ENCODE measurements around the gene MICOS13. TPM values are rescaled to one million over a fixed set of nuclear protein-coding genes. Genes with fewer than 3 reads are reported as not detected.
A peak's percentile ranks its signal among the peaks of the same experiment; 100 is the strongest.

Gene MICOS13
- total RNA-seq, 4 donors from 2014 or later: 30.3 to 73.5 (median 52.6) TPM

- in situ Hi-C loops (cut with MboI; ENCODE audit: low pct_ligation_motif_present in 1 of 4, low pct_unique_long_range_greater_than_20kb in 1 of 4, low sequenced_read_pairs in 3 of 4): no loop called here
- TF ChIP-seq POLR2AphosphoS5 (IDR thresholded peaks at IDR 0.05): no peak
- TF ChIP-seq POLR2A (IDR thresholded peaks at IDR 0.05): no peak
- TF ChIP-seq CTCF (IDR thresholded peaks at IDR 0.05): no peak
- no peak for TF ChIP-seq EP300 (IDR thresholded peaks at IDR 0.05; ENCODE audit: low read depth)
- H3K27ac ChIP-seq: peak overlapping the region; percentile 83 to 93 (median 88)
- H3K9me3 ChIP-seq: no peaks in the 10 kb centered on the region
- H3K4me3 ChIP-seq: peak overlapping the region in 3 of 4 donors; percentile 42 to 70 (median 48)
- 0 to 55% methylated on average over 1 to 15 of the region's 16 CpGs for WGBS, 2 donors (ENCODE audit: low coverage in 1 of 2)
- intact Hi-C loops (cut with DNase I; ENCODE audit: low total_unique reads): no loop called here
- no peaks in the 10 kb centered on the region for H3K36me3 ChIP-seq
- no peaks in the 10 kb centered on the region for H3K27me3 ChIP-seq
- peaks cover 0 to 26% (median 15%) of the 10 kb centered on the region in 4 donors for H3K4me1 ChIP-seq
- no peak for DNase-seq
Measured at GRCh38 chr19:5686326-5686646, 6.0 kb upstream of the MICOS13 start.

- 91% methylated on average over 18 of the region's 22 CpGs; no CpG with 5 or more reads in 1 of the 2 donors for WGBS, 2 donors (ENCODE audit: low coverage in 1 of 2)
- in situ Hi-C loops (cut with MboI; ENCODE audit: low pct_ligation_motif_present in 1 of 4, low pct_unique_long_range_greater_than_20kb in 1 of 4, low sequenced_read_pairs in 3 of 4): no loop called here
- intact Hi-C loops (cut with DNase I; ENCODE audit: low total_unique reads): no loop called here
- H3K4me1 ChIP-seq: peaks cover 4 to 24% (median 17%) of the 10 kb centered on the region in 4 donors
- DNase-seq: no peak
- no peak overlapping the region for H3K27ac ChIP-seq
- H3K27me3 ChIP-seq: no peaks in the 10 kb centered on the region
- H3K4me3 ChIP-seq: no peak overlapping the region
- H3K9me3 ChIP-seq: no peaks in the 10 kb centered on the region
- H3K36me3 ChIP-seq: no peaks in the 10 kb centered on the region
- TF ChIP-seq CTCF (IDR thresholded peaks at IDR 0.05): no peak
- TF ChIP-seq POLR2AphosphoS5 (IDR thresholded peaks at IDR 0.05): no peak
- TF ChIP-seq EP300 (IDR thresholded peaks at IDR 0.05; ENCODE audit: low read depth): no peak
- TF ChIP-seq POLR2A (IDR thresholded peaks at IDR 0.05): no peak
Measured at GRCh38 chr19:5684694-5685430, 4.5 kb upstream of the MICOS13 start.

- Histone ChIP-seq H3K27me3 (no peaks in the 10 kb centered on the region), H3K4me3 (no peak overlapping the region), H3K36me3 (no peaks in the 10 kb centered on the region), H3K27ac (no peak overlapping the region), H3K9me3 (no peaks in the 10 kb centered on the region), H3K4me1 (peaks cover 11 to 30% (median 23%) of the 10 kb centered on the region in 4 donors)
- intact Hi-C loops (cut with DNase I; ENCODE audit: low total_unique reads) (no loop called here), in situ Hi-C loops (cut with MboI; ENCODE audit: low pct_ligation_motif_present in 1 of 4, low pct_unique_long_range_greater_than_20kb in 1 of 4, low sequenced_read_pairs in 3 of 4) (no loop called here)
- 80 to 94% methylated on average over 5 to 10 of the region's 10 CpGs for WGBS, 2 donors (ENCODE audit: low coverage in 1 of 2)
- TF ChIP-seq POLR2AphosphoS5 (IDR thresholded peaks at IDR 0.05): no peak
- TF ChIP-seq POLR2A (IDR thresholded peaks at IDR 0.05): no peak
- no peak for TF ChIP-seq EP300 (IDR thresholded peaks at IDR 0.05; ENCODE audit: low read depth)
- TF ChIP-seq CTCF (IDR thresholded peaks at IDR 0.05): no peak
- DNase-seq: no peak
Measured at GRCh38 chr19:5683177-5683886, 3.0 kb upstream of the MICOS13 start.

- Histone ChIP-seq H3K9me3 (no peaks in the 10 kb centered on the region), H3K27me3 (no peaks in the 10 kb centered on the region), H3K4me3 (no peak overlapping the region), H3K4me1 (peaks cover 11 to 24% (median 18%) of the 10 kb centered on the region in 4 donors), H3K27ac (no peak overlapping the region), H3K36me3 (no peaks in the 10 kb centered on the region)
- no peak for DNase-seq
- in situ Hi-C loops (cut with MboI; ENCODE audit: low pct_ligation_motif_present in 1 of 4, low pct_unique_long_range_greater_than_20kb in 1 of 4, low sequenced_read_pairs in 3 of 4) (no loop called here), intact Hi-C loops (cut with DNase I; ENCODE audit: low total_unique reads) (no loop called here)
- TF ChIP-seq POLR2A (IDR thresholded peaks at IDR 0.05): no peak
- TF ChIP-seq EP300 (IDR thresholded peaks at IDR 0.05; ENCODE audit: low read depth): no peak
- TF ChIP-seq POLR2AphosphoS5 (IDR thresholded peaks at IDR 0.05): no peak
- no peak for TF ChIP-seq CTCF (IDR thresholded peaks at IDR 0.05)
- WGBS, 2 donors (ENCODE audit: low coverage in 1 of 2): 82 to 84% methylated on average over 3 of the region's 3 CpGs
Measured at GRCh38 chr19:5682107-5682482, 1.8 kb upstream of the MICOS13 start.
